ENCODE results near the gene USF2.

USF2 gene

DNA sequence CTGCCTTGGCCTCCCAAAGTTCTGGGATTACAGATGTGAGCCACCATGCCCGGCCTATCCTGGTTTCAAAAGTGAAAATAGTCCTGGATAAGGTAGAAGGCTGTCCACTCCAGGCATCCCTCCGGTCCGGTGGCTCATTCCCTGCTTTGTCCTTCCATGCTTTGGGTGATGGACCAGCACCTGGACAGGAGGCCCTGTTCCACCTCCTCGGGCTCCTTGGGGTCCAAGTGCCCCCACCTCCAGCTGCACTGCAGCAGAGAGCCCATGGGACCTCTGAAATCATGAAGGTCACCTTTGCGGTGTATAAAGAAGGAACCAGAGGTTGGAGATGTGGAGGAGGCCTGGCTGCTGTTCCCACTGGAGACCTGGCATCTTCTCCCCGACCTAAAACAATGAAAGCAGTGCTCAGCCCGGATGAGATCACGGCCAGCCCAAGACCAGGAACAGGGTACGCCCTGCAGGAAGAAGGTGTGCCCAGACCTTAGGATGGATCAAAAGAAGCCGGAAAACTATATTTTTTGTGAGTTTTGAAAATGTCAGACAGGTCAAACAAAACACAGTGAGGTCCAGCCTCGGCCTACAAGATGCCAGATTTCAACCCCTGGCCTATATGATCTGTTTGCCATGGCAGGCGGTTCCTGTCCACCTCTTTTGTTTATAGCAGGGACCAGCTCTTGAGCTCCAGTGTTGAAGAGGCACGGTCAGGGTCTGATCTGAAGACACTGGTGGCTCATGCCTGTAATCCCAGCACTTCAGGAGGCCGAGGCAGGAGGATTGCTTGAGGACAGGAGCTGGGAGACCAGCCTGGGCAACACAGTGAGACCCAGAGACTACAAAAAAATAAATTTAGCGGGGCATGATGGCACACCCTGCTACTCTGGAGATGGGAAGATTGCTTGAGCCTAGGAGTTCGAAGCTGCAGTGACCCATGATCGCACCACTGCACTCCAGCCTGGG, 14.1 kb upstream of the USF2 start:
- TF ChIP-seq CTCF (IDR thresholded peaks at IDR 0.05; ENCODE audit: low read depth, low read length, missing control alignments) = no peak
- Histone ChIP-seq H3K27me3 (replicated peaks) (peaks cover 7% of the 10 kb centered on the region), H3K36me3 (replicated peaks) (no peaks in the 10 kb centered on the region), H3K4me3 (ENCODE audit: low read depth, low read length) (no peak overlapping the region), H3K27ac (no peak overlapping the region)
- DNase-seq = no peak
- in situ Hi-C loops (cut with HindIII; ENCODE audit: low pct_ligation_motif_present, low sequenced_read_pairs) = no loop called here

- no peaks in the 10 kb centered on the region for H3K36me3 ChIP-seq (replicated peaks)
- no peaks in the 10 kb centered on the region for H3K27me3 ChIP-seq (replicated peaks)
- H3K27ac ChIP-seq = no peak overlapping the region
- TF ChIP-seq CTCF (IDR thresholded peaks at IDR 0.05; ENCODE audit: low read depth, low read length, missing control alignments) = no peak
- in situ Hi-C loops (cut with HindIII; ENCODE audit: low pct_ligation_motif_present, low sequenced_read_pairs) = no loop called here
- H3K4me3 ChIP-seq (ENCODE audit: low read depth, low read length) = no peak overlapping the region
- no peak for DNase-seq
Observed at GRCh38 chr19:35256566-35256965, 12.2 kb upstream of the USF2 start.

- in situ Hi-C loops (cut with HindIII; ENCODE audit: low pct_ligation_motif_present, low sequenced_read_pairs) = no loop called here
Observed at GRCh38 chr19:35257113-35257461, 11.7 kb upstream of the USF2 start.

GRCh38 chr19:35260694-35261304, 8.0 kb upstream of the USF2 start:
- Histone ChIP-seq H3K36me3 (replicated peaks) (no peaks in the 10 kb centered on the region), H3K27me3 (replicated peaks) (no peaks in the 10 kb centered on the region), H3K4me3 (ENCODE audit: low read depth, low read length) (no peak overlapping the region), H3K27ac (no peak overlapping the region)
- in situ Hi-C loops (cut with HindIII; ENCODE audit: low pct_ligation_motif_present, low sequenced_read_pairs) = no loop called here
- DNase-seq = no peak
- TF ChIP-seq CTCF (IDR thresholded peaks at IDR 0.05; ENCODE audit: low read depth, low read length, missing control alignments) = no peak

More at GRCh38 chr19:35257113-35257461, 11.7 kb upstream of the USF2 start:
- Histone ChIP-seq H3K36me3 (replicated peaks) (no peaks in the 10 kb centered on the region), H3K27ac (no peak overlapping the region), H3K4me3 (ENCODE audit: low read depth, low read length) (no peak overlapping the region), H3K27me3 (replicated peaks) (no peaks in the 10 kb centered on the region)
- no peak for TF ChIP-seq CTCF (IDR thresholded peaks at IDR 0.05; ENCODE audit: low read depth, low read length, missing control alignments)
- no peak for DNase-seq

DNA sequence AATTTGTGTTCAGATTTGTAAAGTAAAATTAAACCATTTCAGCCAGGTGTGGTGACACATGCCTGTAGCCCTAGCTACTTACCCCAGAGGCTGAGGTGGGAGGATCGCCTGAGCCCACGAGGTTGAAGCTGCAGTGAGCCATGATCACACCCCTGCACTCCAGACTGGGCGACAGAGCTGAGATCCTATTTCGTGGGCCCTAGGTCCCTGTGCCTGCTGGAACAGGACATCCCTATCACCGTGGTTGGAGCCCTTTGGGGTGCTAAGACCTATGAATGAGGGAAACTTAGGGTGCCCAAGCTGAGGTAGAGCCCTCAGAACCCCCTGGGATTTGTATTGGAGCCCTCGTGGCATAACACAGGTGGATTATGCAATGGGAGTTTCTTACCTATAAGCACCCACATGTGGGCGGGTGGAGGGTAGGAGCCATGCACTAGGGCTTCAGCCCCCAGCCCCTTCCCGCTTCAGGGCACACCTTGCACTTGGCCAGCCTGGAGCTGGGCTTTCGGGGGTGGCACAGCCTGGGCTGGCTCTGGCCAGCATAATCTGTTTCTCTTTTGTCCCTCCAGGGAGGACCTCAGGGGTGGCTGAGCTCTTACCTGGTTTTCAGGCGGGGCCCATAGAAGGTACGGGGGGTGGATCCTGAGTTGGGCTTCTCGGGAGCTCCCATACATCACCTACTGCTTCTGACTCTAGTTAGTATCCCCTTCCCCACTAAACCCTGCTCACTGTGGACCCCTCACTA, 7.2 kb upstream of the USF2 start:
- no peaks in the 10 kb centered on the region for H3K27me3 ChIP-seq (replicated peaks)
- no peak for DNase-seq
- H3K4me3 ChIP-seq (ENCODE audit: low read depth, low read length) = no peak overlapping the region
- no peaks in the 10 kb centered on the region for H3K36me3 ChIP-seq (replicated peaks)
- H3K27ac ChIP-seq = no peak overlapping the region
- no peak for TF ChIP-seq CTCF (IDR thresholded peaks at IDR 0.05; ENCODE audit: low read depth, low read length, missing control alignments)
- in situ Hi-C loops (cut with HindIII; ENCODE audit: low pct_ligation_motif_present, low sequenced_read_pairs) = no loop called here

Measured in brain microvascular endothelial cell (primary cell).